GM21529 (cell line): ENCODE measurements around the gene CD55.

Source experiments
- ATAC-seq: cut with Tn5 transposase; IDR thresholded peaks from one replicate; pipeline ENCODE4 v1.9.1; 2021; ENCODE audit not compliant: unreplicated experiment

CD55 gene

GRCh38 chr1:207321079-207321789 lies at the start of gene CD55:
TSS of gene CD55 (plus strand) at chr1:207321678. CDS start at chr1:207321766, 88 bp downstream.
- ATAC-seq: peak; percentile 91

GRCh38 chr1:207274882-207275281 lies 46.6 kb upstream of the CD55 start:
- no peak for ATAC-seq

GRCh38 chr1:207276465-207276864 lies 45.0 kb upstream of the CD55 start:
- ATAC-seq: no peak

GRCh38 chr1:207277241-207277640 lies 44.2 kb upstream of the CD55 start:
- no peak for ATAC-seq

GRCh38 chr1:207279652-207280051 lies 41.8 kb upstream of the CD55 start:
- ATAC-seq: no peak

- no peak for ATAC-seq
Observed at GRCh38 chr1:207280706-207281105, 40.8 kb upstream of the CD55 start.

GRCh38 chr1:207282058-207282457 lies 39.4 kb upstream of the CD55 start:
- no peak for ATAC-seq

GRCh38 chr1:207282496-207283380 lies 38.7 kb upstream of the CD55 start:
- no peak for ATAC-seq

- no peak for ATAC-seq
Observed at GRCh38 chr1:207283421-207283820, 38.1 kb upstream of the CD55 start.

GRCh38 chr1:207284209-207284897 lies 37.1 kb upstream of the CD55 start:
- no peak for ATAC-seq

GRCh38 chr1:207286786-207287468 lies 34.6 kb upstream of the CD55 start:
- ATAC-seq: no peak

GRCh38 chr1:207288315-207288714 lies 33.2 kb upstream of the CD55 start:
- no peak for ATAC-seq

GRCh38 chr1:207289756-207290155 lies 31.7 kb upstream of the CD55 start:
- ATAC-seq: no peak

- ATAC-seq: no peak
Observed at GRCh38 chr1:207291723-207292122, 29.8 kb upstream of the CD55 start.

GRCh38 chr1:207298186-207298585 lies 23.3 kb upstream of the CD55 start:
- no peak for ATAC-seq

GRCh38 chr1:207298636-207299398 lies 22.7 kb upstream of the CD55 start:
- no peak for ATAC-seq

- no peak for ATAC-seq
Observed at GRCh38 chr1:207300970-207301369, 20.5 kb upstream of the CD55 start.

- no peak for ATAC-seq
Observed at GRCh38 chr1:207302618-207303393, 18.7 kb upstream of the CD55 start.

- ATAC-seq: no peak
Observed at GRCh38 chr1:207304710-207305488, 16.6 kb upstream of the CD55 start.
